HG03571 (cell line): Measurements from ENCODE around the gene SYTL3.

ENCODE experiments used
- ATAC-seq: cut with Tn5 transposase; IDR thresholded peaks from one replicate; pipeline ENCODE4 v1.9.1; 2021; ENCODE audit not compliant: unreplicated experiment

SYTL3 gene

DNA sequence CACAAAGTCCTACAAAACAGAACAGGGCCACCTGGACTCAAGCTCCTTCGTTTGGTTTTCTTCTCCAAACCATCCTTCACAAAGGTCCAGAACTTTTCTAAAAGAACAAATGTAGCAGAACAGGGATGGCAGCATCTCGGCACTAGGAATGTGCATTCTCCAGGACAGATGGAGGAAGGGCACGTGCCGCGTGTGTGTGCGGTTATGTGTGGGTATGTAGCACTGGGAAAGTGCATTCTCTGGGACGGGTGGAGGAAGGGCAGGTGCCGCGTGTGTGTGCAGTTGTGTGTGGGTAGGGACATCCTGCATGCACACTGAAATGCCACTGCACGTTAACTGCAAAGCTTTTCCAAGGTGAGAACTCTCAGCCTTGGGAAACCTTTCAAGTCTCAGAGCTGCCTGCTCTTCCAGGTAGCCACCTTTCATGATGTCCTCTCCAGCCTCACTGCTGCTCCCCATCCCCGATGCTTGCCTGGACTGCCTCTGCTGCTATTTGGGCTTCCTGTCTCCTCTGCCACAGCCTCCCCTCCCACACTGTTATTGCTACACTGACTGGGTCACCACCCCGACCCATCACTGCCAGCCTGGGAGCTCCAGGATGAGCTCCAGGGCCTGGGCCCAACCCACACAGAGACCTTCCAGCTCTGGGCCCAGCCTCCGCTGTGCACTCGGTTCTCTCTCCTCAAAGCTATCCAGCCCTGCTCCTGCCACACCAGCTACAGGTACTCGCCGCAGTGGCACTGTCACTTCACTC lies 121.7 kb downstream of the SYTL3 start:
- no peak for ATAC-seq

DNA sequence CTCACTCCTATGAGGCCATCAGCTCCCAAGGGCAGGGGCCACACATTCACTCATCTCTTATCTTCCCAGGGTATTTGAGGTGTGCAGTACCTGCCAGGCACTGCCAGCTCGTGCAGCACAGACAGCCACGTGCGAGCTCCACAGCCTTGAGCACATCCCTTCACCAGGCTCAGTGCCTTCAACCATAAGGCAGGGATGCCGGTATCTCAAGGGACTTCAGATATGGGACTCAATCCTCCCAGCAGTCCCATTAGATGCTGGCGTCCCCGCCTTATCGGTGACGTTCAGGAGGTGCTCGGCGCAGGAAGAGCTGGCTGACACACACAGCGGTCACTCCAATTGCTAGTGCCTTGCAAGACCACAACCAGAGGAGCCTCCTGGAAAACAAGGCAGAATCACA lies 122.3 kb downstream of the SYTL3 start:
- ATAC-seq, result no peak

DNA sequence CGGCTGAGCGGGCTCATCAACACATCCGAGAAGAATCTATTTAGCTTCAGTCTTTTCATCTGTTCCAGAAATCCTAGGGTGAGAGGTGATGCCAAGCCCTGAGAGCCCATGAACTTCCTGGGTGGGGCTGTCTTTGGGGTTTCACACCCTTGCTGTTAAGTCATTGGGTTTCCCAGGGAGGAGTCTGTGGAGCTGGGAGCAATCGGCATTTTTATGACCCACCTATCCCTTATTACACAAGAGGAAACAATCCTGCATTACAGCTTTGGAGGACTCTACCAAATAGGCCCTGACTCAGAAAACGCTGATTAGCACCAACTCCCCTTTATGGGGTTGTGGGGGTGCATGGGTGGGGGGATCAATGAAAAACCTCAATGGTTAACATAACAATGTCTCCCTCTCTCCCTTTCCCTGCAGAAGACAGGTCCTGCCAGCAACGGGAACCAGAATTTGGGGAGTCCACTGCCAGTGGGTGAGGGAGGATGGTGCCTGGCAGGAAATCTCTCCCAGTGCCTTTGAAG lies 123.1 kb downstream of the SYTL3 start:
- no peak for ATAC-seq

DNA sequence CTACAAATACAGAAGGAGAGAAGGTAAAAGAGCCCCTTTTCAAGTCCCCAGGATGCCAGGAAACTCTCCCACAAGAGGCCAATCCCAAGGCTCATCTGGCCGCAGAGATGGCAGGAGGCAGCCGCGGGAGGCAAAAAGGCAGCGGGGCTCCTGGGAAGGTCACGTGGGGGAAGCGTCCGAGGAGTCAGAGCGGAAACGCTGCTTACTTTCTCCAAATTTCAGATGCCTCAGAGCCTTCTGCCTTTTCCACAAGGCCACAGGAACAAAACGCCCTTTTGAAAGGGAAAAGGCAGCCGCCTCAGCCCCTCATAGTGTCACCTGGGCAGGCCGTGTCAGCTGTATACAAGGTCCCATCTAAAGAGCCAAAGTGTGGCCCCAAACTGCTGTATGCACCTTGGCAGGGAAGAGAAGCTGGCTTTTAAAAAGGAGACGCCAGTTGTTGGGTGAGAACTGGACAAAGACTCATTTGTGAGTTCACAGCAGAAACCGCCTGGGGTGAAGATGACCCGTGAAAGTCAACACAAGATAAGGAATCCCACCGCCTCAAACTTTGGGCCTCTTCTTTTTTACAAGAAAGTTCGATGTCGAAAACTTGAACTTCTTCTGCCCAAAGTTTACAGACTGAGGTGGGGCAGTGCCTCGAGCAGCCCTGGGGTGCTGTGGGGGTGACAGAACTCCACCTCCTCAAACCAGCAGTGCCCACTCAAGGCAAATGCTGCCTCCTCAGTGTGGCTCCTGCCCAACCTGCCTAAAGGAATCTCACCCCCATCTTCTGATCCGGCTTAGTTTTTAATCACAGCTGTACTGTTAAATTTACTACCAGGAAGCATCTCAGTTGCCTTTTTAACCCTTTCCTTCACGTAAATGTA lies 124.0 kb downstream of the SYTL3 start:
- ATAC-seq, result no peak

DNA sequence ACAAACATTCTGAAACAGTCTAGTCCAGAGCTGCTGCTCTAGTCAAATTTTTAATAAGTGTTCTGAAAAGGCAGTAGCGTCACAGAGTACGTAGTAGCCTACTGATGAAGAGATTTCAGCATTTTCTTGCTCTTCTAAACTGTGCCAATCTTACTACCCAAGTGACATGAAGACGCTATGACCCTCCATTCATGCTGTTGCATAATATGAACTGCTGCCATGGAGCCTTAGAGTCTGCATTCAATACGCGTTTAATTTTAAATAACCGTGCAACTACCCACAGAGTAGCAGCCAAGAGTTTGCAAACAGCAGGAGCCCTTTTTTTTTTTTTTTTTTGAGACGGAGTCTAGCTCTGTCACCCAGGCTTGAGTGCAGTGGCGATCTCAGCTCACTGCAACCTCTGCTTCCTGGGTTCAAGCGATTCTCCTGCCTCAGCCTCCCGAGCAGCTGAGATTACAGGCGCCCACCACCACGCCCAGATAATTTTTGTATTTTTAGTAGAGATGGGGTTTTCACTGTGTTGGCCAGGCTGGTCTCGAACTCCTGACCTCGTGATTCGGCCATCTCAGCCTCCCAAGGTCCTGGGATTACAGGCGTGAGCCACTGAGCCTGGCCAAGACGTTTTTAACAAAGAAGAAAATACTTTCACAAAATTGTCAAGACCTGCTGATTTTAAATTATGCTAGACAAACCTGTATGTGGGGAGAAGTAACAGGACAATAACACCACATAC lies 125.0 kb downstream of the SYTL3 start:
- ATAC-seq, result no peak

DNA sequence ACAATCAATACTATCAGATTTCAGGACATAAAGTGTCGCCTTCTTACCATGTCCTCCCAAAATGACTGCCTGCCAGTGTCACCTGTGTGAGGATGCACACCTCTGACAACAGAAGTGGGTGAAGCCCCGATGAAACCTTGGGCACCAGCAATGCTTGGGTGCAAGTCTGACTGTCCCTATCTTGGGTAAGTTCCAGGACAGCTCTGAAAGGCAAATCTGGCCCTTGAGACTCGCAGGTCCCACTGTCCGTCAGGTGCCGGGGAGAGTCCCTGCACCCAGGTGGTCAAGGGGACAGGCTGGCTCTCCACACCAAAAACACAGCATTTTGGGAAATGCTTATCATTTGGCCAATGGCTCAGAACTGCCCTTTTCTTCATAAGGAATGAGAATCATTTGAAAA lies 126.0 kb downstream of the SYTL3 start:
- ATAC-seq, result no peak

DNA sequence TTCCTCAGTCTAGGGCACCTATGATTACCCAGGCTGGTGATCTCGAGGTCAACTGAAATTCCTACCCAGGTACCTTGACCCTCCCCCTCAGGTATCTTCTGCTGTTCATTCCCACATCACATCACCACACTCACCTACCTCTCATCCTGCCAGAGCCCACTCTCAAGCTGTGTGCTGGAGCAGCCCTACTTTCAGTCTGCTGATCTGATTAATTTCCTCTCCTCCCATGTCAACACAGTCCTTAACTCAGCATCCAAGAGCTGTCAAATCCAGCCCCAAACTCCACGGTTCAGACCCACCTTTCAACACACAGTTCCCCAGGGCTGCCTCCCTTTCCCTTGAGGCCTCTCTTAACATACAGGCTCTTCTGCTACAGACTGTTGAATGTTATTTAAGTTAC lies 126.9 kb downstream of the SYTL3 start:
- ATAC-seq, result no peak

DNA sequence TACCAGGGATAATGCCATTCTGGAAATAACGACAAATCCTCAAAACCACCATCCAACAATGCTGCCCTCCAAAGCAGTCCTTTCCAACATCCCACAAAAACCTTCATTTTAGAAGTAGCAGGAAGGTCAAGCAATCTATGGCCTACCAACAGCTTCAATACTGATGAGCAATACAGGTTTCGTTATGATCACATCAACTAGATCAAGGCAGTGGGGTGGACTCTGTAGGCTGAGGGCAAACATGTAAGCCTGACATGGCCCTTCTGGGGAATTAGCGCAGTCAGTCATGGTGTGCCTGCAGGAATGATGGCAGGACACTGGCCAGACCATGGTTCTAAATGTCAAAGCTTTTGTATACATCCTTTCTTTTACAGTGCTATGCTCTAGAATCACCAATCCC lies 127.7 kb downstream of the SYTL3 start:
- no peak for ATAC-seq

DNA sequence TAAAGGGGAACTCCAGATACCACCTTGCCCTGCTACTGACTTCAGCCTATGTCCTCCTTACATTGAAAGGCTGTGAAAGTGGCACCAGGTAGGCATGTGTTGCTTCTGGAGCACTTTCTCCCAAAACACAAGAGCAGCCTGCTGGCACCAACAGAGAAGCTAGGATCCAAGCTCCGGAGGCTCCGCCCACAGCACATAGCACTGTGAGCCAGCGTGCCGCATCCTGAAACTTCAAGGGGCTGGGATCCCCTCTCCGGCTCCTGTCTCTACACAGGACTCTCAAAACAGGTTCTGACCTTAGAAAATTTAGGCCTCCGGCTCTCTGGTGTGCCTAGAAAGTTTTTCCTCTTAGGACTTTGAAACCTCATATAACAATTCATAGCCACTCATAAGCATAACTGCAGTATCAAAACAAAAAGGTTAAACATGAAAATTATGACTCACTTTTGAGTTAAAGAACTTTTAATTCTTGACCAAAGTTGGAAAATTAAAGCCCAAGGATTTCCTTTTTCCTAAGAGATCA lies 128.2 kb downstream of the SYTL3 start:
- no peak for ATAC-seq

DNA sequence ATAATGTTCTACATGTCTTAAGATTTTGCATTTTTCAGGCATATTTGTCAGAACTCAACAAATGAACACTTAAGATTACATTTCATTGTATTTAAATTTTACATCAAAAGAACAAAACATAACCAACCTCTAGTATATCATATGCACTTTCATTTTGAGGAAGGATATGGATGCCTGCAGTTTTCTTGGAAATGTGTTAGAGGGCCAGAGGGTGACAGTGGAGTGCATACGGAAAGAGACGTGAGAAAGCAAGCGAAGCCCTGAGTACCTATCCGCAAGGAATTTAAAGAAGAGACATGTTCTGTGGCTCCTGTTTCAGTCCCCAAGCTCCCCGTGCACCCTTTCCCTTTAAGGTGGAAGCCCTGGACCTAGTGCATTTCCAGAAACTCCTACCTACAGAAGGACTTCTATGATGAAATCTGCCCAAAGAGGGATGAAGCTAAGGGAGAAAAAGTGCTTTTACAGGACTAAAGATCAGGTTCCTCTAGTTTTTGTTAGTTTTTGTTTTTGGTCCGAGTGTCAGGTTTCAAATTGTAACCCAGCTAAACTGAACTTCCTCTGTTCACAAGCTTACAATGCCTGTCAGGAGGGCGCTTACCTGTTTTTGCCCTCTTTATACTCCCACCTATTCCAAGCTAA lies 130.5 kb downstream of the SYTL3 start:
- no peak for ATAC-seq

DNA sequence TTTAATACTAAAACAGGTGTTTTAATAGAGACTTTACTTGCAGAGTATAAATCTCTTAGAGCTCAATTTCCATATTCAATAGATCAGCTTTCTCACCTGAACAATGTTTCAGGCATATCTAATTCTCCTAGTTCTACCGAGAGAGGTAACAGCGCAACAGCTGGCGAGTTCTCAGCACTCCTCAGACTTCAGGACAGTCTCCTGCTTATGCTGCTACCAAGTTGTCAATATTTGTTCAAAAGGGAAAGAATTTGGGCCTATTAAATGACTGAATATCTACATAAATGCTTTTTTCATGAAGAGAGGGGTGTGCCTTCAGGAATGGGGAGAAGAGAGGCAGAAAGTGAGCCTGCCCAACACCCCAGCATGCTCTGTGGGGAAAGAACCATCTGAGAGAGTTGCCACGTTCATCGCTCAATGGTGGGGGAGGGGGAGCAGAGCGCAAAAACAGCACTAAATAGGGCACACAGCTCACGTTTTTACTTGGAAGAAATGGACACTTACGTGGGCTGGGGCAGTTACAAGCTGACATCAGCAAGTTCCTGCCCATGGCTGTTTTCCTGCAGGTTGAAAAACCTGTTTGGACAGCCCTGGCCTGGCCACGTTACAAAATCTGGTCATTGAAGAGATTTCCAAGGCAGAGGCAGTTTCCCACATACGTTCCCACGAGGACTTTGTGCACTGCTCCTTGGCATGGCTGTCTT lies 131.3 kb downstream of the SYTL3 start:
- ATAC-seq, result no peak

DNA sequence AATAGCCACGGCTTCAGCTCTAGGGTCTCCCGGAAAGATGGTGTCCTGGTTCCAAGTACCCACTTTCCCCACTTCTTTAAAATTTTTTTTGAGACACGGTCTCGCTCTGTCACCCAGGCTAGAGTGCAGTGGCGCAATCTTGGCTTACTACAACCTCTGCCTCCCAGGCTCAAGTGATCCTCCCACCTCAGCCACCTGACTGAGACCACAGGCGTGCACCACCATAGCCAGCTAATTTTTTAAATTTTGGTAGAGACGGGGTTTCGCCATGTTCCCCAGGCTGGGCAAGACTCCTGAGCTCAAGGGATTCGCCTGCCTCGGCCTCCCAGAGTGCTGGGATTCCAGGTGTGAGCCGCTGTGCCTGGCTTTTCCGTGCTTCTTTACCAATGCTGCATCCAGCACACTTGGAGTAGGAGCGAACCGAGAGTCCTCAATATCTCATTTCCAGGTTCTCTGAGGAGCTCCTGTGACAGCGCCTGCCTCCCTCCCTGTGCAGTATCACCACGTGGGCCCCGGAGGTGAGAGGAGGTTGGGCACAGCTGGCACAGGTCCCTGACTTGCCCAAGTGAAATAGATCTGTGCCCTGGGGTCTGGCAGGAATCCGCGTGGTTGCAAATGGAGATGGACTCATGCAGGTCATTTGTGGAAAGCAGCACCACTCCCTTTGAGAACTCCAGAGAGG lies 132.0 kb downstream of the SYTL3 start:
- ATAC-seq, result no peak

DNA sequence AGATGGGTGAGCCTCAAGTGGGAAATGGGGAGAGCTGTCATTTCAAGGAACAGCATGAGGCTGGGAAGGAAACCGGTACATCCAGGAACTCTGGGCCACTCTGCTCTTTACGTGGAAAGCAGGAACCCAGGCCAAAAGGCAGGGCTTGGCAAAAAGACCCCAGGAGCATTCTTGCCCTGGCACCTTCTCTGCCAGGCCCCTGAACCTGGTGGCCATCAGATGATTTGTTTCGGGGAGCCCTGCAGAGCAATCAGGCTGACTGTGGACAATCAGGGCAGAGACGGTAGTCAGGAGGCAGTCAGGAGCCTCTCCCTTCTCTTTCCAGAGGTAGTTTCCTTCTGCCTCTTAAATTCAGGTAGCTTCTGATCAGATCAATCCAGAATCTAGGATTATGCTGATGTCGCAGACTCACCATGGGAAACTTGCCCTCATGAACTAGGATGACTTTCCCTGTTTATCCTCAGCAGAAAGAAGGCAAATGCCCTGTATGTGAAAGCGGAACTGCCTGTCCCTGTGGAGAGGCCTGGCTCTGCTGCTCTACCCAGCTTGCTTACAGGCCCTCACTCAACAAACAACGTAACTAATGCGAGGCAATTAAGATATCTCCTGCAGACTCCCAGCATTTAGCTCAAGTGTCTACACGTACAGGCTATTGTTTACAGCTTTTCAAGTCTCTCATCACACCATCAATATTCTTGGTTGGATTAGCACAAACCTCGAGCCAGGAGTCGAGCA lies 132.7 kb downstream of the SYTL3 start:
- ATAC-seq, result no peak

DNA sequence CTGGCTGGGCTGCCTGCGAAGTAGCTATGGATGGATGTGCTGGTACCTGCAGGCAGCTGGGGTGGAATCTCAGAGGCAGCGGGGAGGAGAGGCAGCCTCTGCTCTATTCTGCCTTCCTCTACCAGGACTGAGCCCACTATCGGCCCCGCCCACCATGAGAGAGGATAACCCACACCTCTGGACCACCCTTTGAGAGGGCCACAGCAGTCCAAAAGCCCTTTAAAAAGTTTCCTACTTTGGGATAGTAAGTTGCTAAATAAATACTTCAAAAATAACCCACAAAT lies 133.3 kb downstream of the SYTL3 start:
- ATAC-seq, result no peak

DNA sequence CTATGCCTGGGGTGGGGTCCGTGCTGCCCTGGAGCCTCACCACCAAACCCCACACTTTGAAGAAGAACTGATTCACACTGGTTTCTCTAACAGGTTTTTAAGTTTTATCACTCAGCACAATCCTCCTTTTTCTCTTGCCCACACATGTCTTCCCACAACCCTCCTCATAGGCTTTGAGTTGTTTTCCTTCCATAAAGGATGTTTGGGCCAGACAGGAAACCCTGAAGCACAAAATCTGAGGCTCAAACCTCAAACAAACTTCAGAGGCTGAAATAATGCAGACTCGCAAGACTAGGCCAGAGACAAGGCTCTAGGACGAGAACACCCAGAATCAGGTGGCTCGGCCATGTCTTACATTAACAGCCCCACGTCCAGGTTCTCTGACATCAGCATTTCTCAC lies 134.0 kb downstream of the SYTL3 start:
- no peak for ATAC-seq

DNA sequence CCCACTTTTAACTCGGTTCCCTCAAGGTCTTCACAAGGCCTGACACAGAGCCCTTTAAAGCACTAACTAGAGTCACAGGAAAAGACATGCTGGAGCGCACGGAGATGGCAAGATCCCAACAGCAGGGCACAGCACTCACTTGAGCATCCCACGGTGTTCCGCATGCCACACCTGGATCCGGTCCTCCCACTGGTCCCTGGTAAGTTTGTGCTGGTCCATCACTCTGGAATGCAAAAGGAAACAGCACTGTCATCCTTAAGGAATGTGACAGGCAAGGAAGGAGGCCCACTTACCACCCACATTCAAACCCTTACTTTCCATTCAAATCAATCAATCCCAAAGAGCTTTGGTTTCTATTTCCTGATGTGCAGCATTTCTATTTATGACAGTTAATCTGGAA lies 134.7 kb downstream of the SYTL3 start:
- no peak for ATAC-seq

DNA sequence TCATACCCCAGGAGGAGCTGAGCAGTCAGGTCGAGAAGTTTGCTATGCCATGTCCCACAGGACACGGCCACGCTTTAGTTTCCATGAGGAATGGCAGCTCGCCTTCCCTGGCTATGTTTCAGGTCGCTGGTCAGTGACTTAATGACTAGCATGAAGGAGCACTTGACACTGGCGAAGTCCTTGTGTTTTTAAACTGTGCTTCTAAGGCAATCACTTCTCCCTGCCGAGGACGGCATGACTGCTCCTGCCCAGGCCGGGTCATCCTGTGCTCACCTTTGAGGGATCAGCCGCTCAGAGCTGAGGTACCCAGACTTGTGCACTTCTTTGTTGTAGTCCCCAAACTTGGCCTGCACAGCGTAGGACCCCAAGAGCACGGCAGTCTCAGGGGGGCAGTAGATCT lies 135.2 kb downstream of the SYTL3 start:
- ATAC-seq, result no peak

DNA sequence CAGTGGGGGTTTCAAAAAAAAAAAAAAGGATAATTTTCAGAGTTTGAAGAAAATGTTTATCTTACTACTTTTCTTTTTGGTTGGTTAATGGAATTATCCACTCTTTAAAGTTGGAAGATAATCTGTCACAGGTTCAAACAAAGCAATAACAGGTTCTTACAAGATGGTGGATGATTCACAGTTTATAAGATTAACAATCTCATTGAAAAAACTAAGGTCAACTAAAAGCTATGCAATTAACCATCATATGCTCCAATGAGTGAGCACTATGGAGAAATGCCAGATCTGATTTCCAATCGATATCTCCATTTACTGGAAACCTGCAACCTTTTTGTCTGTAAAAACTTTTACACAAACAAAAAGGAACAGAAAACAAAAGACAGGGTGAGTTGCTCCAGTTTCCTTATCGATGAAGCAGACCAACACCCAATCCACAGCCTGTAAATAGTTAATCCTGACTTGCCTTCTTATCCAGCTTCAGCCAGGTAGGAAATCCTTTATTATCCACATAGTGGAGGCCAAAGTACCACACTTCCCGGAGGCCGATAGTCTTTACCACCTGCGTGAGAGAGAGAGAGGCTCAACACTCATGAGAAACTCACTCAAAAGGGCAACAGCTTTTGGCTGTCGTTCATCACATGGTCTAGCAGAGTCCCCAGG lies 136.9 kb downstream of the SYTL3 start:
- no peak for ATAC-seq

DNA sequence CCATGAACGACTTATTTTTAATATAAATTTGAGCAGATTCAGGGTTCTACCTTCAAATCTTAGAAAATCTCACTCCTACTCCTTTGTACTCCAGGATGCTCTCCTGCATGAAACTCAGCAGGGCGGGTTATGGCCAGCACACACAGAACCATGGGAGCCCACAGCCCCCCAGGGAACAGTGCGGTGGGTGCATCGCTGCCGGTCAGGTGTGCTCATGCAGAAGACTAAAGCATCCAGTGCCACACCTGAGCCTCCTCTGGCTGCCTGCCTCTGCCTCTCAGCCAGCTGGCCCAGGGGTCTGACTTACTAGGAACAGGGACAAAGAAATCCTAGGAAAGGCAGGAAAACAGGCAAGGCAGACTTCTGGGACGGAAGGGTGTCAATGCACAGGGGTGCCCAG lies 137.5 kb downstream of the SYTL3 start:
- no peak for ATAC-seq
